Smooth muscle cell (in vitro differentiated cells): ENCODE results near the gene ALK. TPM values are rescaled to one million over a fixed set of nuclear protein-coding genes. Genes with fewer than 3 reads are reported as not detected.

Experiments used
- DNase-seq: peaks from one replicate; lab custom pipeline; 2025; ENCODE audit not compliant: unreplicated experiment; lab: John Stamatoyannopoulos, UW
- H2AFZ ChIP-seq: fragments of 200-600 bp; sonication (generic); 2 replicates; pipeline ENCODE4 v1.6.0; 2016; ENCODE audit warnings: antibody characterized with exemption, low read depth, mild to moderate bottlenecking
- H3F3A ChIP-seq: fragments of 200-600 bp; sonication (generic); 2 replicates; pipeline ENCODE4 v1.6.0; 2017; ENCODE audit warnings: antibody characterized with exemption, low read depth
- H3K27ac ChIP-seq: fragments of 200-600 bp; sonication (generic); 2 replicates; pipeline ENCODE4 v1.5.1; 2016; ENCODE audit warnings: low read depth, mild to moderate bottlenecking
- H3K27me3 ChIP-seq: fragments of 200-600 bp; sonication (generic); 2 replicates; pipeline ENCODE4 v1.6.1; 2016; ENCODE audit warnings: low read depth, mild to moderate bottlenecking
- H3K36me3 ChIP-seq: fragments of 200-600 bp; sonication (generic); 2 replicates; pipeline ENCODE4 v1.5.1; 2016; ENCODE audit warnings: low read depth
- H3K4me1 ChIP-seq: fragments of 200-600 bp; sonication (generic); 2 replicates; pipeline ENCODE4 v1.5.1; 2016; ENCODE audit warnings: low read depth
- H3K4me2 ChIP-seq: fragments of 200-600 bp; sonication (generic); 2 replicates; pipeline ENCODE4 v1.6.0; 2016; ENCODE audit warnings: mild to moderate bottlenecking
- H3K4me3 ChIP-seq: fragments of 200-600 bp; sonication (generic); 2 replicates; pipeline ENCODE4 v1.5.1; 2016; ENCODE audit warnings: mild to moderate bottlenecking
- H3K79me2 ChIP-seq: fragments of 200-600 bp; sonication (generic); 2 replicates; pipeline ENCODE4 v1.6.0; 2016; ENCODE audit warnings: low read depth, mild to moderate bottlenecking
- H3K9ac ChIP-seq: fragments of 200-600 bp; sonication (generic); 2 replicates; pipeline ENCODE4 v1.6.0; 2016; ENCODE audit warnings: low read depth
- H3K9me3 ChIP-seq: fragments of 200-600 bp; sonication (generic); replicated peaks from 2 replicates; pipeline ENCODE4 v1.5.1; 2016; ENCODE audit warnings: low read depth
- H4K20me1 ChIP-seq: fragments of 200-600 bp; sonication (generic); 2 replicates; pipeline ENCODE4 v1.6.0; 2016; ENCODE audit warnings: low read depth
- WGBS: methylation state at CpG from one replicate; pipeline ENCODE4 v1.1.7; 2016; ENCODE audit warnings: low lambda C conversion rate; 5-methylcytosine and 5-hydroxymethylcytosine counted together
- polyA plus RNA-seq: library from polyadenylated mRNA; unstranded; fragments of >200 nt; fragmentation: Nextera tagmentation; extraction: Ambion mirVana; gene quantifications from 2 replicates; pipeline ENCODE4 v1.2.1, GENCODE V29; 2016
- total RNA-seq: library from RNA; depleted of rRNA; stranded (reverse); fragments of >200 nt; gene quantifications from 2 replicates; pipeline ENCODE4 v1.2.3, GENCODE V29; 2014
- TF ChIP-seq, protein P1 (sequence below): fragments of 200-600 bp; sonication (generic); IDR thresholded peaks from 2 replicates; pipeline ENCODE4 v1.5.1; 2017; ENCODE audit warnings: borderline replicate concordance, mild to moderate bottlenecking, antibody characterized with exemption; ENCODE audit not compliant: insufficient read depth, poor library complexity, severe bottlenecking

ALK gene
- total and polyA plus RNA-seq, 2 experiments from 2014 or later = 0.13 to 0.19 TPM

- Histone ChIP-seq H3K9me3 (no peaks in the 10 kb centered on the region), H3K4me2 (no peak overlapping the region), H3K27me3 (peaks cover 41% of the 10 kb centered on the region), H3K4me1 (no peaks in the 10 kb centered on the region), H2AFZ (no peak overlapping the region), H3K36me3 (no peaks in the 10 kb centered on the region), H3F3A (no peaks in the 10 kb centered on the region), H4K20me1 (no peaks in the 10 kb centered on the region), H3K4me3 (no peak overlapping the region), H3K27ac (no peak overlapping the region), H3K9ac (no peak overlapping the region), H3K79me2 (no peaks in the 10 kb centered on the region)
- TF ChIP-seq, protein P1, sequence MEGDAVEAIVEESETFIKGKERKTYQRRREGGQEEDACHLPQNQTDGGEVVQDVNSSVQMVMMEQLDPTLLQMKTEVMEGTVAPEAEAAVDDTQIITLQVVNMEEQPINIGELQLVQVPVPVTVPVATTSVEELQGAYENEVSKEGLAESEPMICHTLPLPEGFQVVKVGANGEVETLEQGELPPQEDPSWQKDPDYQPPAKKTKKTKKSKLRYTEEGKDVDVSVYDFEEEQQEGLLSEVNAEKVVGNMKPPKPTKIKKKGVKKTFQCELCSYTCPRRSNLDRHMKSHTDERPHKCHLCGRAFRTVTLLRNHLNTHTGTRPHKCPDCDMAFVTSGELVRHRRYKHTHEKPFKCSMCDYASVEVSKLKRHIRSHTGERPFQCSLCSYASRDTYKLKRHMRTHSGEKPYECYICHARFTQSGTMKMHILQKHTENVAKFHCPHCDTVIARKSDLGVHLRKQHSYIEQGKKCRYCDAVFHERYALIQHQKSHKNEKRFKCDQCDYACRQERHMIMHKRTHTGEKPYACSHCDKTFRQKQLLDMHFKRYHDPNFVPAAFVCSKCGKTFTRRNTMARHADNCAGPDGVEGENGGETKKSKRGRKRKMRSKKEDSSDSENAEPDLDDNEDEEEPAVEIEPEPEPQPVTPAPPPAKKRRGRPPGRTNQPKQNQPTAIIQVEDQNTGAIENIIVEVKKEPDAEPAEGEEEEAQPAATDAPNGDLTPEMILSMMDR = no peak
- WGBS = 93% methylated on average over 2 of the region's 2 CpGs
- no peak for DNase-seq
Measured at GRCh38 chr2:29596584-29596983, 324.8 kb downstream of the ALK start.

DNA sequence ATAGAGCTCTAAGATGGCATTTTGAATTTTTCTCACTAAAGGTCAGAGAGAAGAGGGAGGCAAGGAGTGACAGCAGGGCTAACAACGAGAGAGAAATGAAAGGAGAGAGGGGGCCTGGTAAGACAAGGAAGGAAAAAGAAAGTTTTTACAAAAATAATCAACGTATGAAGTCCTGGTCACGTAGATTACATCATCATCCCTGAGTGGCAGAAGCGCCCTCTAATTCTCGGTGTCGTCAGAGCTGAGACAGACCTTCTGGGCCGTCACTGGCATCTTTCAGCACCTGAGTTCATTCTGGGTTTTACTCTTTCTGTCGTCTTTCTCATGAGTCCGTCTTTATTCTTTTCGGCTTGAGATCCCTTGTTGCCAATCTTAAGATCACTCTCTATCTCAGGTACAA lies 329.8 kb downstream of the ALK start:
- Histone ChIP-seq H2AFZ (no peak overlapping the region), H3K36me3 (no peaks in the 10 kb centered on the region), H3K27me3 (peaks cover 56% of the 10 kb centered on the region), H3K9ac (no peak overlapping the region), H4K20me1 (no peaks in the 10 kb centered on the region), H3K4me2 (no peak overlapping the region), H3K4me3 (no peak overlapping the region), H3K9me3 (no peaks in the 10 kb centered on the region), H3K4me1 (no peaks in the 10 kb centered on the region), H3K27ac (no peak overlapping the region), H3F3A (no peaks in the 10 kb centered on the region), H3K79me2 (no peaks in the 10 kb centered on the region)
- no peak for DNase-seq
- TF ChIP-seq, protein P1 = no peak
- 88% methylated on average over 10 of the region's 10 CpGs for WGBS

- DNase-seq = no peak
- no peak overlapping the region for H3K9ac ChIP-seq
- no peaks in the 10 kb centered on the region for H3K9me3 ChIP-seq
- H3F3A ChIP-seq = no peaks in the 10 kb centered on the region
- TF ChIP-seq, protein P1 = no peak
- no peak overlapping the region for H2AFZ ChIP-seq
- no peaks in the 10 kb centered on the region for H3K79me2 ChIP-seq
- no peaks in the 10 kb centered on the region for H3K4me1 ChIP-seq
- 93% methylated on average over 7 of the region's 7 CpGs for WGBS
- H3K36me3 ChIP-seq = no peaks in the 10 kb centered on the region
- no peak overlapping the region for H3K4me3 ChIP-seq
- H3K27ac ChIP-seq = no peak overlapping the region
- no peaks in the 10 kb centered on the region for H4K20me1 ChIP-seq
- no peak overlapping the region for H3K4me2 ChIP-seq
- H3K27me3 ChIP-seq = peaks cover 50% of the 10 kb centered on the region
Measured at GRCh38 chr2:29590211-29590610, 331.2 kb downstream of the ALK start.

DNA sequence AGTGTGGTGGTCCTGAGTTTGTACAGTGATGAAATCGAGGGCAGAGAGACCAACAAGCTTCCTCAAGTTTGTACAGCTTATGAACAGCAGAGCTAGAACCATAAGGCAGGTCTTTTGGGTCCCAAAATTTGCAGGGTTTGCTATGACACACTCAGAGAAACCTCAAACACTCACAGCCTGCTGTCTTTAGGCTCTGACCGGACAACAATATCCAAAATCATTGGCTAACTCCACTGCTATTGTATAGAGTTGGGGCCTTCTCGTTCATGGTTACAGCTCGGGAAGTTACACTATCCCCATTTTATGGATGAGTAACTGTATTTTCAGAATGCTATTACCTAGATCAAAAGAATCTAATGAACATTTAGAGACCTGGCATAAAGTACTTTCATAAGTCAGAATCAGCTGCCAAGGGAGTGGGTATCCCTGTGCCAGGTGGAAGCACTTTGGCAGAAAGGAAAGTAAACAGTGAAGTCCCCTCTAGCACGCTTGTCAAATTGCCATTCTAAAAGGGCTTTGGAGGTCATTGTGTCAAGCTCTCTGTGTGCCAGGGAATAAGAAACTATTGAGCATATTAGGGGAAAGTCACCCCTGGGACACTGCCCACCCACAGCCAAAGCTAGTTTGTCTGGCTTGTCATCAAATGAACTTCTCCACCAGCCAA lies 331.8 kb downstream of the ALK start:
- H3K36me3 ChIP-seq = no peaks in the 10 kb centered on the region
- H3K4me1 ChIP-seq = no peaks in the 10 kb centered on the region
- TF ChIP-seq, protein P1 = no peak
- H3F3A ChIP-seq = no peaks in the 10 kb centered on the region
- 94% methylated on average over 5 of the region's 5 CpGs for WGBS
- no peak overlapping the region for H2AFZ ChIP-seq
- no peak overlapping the region for H3K4me3 ChIP-seq
- H3K27ac ChIP-seq = no peak overlapping the region
- H3K9ac ChIP-seq = no peak overlapping the region
- H3K79me2 ChIP-seq = no peaks in the 10 kb centered on the region
- DNase-seq = no peak
- no peaks in the 10 kb centered on the region for H3K9me3 ChIP-seq
- H3K4me2 ChIP-seq = no peak overlapping the region
- no peaks in the 10 kb centered on the region for H4K20me1 ChIP-seq
- peaks cover 50% of the 10 kb centered on the region for H3K27me3 ChIP-seq
